ENCODE data around the gene EFTUD2.

Gene EFTUD2

DNA sequence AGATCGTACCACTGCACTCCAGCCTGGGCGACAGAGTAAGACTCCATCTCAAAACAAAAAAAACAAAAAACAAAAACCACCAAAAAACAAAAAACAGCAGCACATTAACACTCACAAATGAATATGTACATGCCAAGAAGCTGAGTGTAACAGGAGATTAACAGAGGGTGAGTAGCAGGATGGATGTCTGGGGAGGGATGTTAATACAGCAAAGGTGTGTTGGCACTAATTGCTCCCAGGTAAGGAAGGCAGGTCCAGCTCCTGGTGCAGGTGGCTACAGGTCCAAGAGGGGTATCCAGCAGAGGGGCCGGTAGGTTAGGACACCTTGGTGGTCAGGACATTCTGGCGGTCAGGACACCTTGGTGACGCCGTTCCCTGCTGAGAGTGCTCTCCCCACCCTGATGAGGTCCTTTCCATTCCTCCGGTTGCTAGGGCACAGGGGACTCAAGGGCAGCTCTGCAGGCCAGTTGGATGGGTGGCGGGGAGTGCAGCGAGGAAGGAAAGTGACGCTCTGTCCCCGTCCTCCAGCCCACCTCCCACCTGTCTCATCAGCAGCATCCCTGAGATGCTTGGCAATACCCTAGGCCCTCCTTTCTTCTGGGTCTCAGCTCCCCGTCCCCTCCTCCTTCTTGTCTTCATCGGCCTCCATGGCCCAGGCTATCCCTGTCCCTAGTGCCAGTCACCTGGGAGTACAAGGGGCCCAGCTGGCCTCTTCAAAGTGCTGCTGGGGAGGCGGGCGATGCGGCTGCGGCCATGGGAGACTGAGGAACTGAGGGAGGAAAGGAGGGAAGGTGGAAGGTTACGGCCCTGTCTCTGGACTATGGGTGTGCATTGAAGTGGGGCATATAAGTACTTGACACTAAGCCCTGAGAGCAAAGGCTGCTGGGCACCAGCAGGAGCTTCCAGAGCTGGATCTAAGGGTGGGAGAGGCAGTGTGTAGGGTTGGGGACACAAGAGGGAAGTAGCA is 26.8 kb upstream of the EFTUD2 start:
- no peak for DNase-seq

DNA sequence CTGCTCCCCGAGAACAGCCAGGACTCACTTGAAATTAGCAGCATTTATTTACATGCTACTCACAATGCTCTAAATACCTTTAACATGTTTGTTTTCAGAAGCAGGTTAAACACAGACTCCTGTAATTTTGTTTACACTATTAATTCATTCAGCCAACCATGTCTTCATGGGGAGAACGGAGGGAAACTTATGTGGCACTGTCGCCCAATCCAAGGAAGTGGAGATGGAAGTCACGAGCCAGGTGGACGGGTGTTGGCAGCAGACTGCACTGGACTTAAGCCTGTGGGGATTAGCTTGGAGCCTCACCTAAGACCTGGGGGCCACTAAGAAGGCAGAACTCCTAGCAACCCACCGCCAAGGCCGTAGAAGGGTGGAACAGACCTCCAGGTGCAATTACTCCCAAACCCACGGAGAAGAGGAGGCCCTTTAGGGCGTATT is 24.9 kb upstream of the EFTUD2 start:
- DNase-seq, result peak; percentile 67

DNA sequence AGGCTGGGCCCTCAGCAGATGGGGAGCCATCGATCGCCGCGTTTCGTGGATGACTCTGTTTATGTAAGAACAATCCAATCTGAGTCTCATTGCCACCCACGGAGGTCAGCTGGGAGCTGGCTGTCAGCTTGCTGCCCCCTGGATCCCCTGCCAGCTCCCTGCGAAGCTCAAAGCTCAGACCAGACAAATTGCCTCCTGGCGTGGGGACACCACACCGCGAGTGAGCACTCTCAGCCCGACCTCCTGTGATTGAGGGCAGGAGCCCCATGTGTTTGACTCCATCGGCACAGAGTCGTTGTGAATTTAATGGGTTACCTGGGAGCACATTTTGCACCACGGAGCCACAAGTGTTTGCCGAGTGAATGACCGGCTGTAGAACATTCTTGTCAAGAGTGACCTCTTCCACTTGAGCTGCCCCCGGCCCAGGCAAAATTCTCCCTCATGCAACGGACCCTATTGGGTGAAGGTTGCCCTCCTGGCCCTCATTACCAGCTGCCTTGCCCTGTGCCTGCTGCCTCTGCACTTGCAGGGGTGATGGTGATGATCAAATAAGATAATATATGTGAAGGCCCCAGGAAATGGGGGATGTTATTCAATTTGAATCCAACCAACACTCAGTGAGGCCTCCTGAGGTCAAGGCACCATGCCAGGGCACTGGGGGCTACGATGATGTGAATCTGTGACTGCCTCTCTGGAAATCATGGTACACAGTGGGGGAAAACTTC is 23.7 kb upstream of the EFTUD2 start:
- no peak for DNase-seq

DNA sequence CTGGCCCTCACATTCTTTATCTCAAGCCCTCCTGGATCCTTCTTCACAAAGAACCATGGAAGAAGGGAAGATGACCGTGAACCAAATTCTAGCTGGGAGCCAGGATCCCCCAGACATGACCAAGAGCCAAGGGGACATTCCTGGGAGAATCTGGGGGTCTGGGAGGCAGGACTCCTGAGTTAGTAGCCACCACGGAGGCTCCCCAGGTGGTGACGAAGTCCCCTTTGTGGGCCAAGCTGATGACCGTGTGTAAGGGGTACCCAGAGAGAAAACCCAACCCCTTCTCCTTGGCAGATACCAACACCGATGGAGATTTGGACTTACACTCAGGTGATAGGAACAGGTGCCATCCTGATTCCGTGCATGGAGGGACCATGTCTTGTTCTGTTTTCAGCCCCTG is 22.9 kb upstream of the EFTUD2 start:
- no peak for DNase-seq

DNA sequence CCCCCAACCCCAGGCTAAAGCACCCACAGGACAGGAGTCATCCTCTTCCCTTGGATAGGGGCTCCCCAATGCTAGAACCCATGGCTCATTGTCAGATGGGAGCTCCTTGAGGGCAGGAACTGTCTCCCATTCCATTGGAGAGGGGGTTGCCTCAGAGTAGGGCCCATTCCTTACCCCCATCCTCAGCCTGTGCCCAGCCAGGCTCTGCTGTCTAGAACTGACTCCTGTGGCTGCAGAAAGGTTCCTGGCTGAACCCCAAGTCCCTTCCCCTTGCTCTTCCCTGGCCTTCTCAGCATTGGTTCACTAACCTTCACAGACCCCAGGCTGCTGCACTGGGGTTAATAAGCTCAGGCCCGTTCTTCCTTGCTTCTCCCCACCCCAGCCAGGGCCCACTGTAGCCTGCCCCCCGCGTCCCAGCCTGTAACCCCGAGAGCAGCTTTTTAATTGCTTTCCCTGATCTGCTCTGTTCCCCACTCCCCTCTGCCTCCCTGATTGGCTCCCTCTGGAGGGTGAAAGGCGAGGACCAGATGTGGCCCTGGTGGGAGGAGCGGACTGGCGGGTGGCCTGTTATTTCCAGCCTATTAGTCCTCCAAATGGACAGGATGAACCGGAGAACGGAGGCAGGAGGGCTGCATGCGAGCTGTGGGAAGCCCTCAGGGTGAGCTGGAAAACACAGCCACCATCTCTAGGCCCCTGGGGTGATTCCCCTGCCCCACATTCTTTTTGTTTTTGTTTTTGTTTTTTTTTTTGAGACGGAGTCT is 22.1 kb upstream of the EFTUD2 start:
- DNase-seq, result no peak

DNA sequence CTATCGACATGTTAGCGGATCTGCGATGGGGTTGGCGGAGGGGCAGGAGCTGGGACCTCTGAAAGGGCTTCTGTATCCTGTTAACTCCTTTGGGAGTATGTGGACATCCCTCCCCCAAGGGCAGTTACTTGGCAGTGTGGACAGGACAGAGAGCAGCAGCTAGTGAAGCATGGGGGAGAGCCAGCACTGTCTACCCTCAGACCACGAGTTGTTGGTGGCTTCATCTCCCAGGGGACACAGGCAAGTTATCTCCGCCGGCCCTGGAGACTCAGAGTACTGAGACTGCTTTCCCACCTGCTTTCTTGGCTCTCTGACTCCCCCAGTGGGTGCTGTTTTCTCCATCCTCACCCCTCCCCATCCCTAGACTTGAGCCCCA is 21.3 kb upstream of the EFTUD2 start:
- no peak for DNase-seq

DNA sequence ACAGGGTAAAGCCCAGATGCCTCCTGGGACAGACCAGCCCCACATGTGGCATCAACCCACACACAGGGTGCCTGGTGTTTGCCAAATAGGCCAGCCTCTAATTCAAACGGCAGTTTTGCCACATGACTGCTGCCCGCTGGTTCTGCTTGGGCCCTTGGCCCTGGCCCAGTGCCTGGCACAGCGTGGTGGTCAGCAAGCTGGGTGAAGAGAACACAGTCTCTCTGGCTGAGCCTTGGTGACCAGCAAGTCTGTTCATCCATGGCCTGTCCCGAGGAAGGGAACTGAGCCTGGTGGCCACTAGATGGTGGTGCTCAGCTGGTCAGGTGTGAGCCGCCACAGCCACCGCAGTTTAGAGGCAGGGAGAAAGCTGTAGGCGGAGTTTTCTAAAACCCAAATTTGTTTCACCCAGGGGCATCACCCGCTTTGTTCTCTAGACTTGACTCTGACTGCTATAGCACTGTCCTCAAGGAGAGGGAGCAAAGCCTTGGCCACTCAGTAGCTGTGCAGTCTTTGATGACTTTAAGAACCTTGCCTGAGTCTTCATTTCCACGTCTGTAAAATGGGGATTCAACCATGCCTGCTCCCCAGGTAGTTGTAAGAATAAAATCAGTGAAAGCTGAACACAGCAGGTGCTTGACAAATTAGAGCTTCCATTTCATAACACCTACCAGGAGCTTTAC is 20.8 kb upstream of the EFTUD2 start:
- peak; percentile 28 for DNase-seq

DNA sequence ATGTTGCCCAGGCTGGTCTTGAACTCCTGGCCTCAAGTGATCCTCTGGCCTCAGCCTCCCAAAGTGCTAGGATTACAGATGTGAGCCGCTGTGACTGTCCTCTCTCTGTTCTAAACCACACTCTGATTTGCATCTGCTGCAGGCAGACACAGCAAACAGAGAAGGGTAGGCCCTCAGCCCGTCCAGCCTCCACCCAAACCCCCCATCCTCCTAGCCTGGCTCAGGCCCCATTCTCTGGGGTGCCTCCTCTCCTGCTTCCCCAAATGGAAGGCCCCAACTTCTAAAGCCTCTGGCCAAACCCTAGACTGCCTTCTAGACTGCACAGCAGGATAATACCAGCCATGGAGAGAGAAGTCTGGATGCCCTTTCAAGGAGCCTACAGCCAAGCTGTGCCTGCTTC is 20.2 kb upstream of the EFTUD2 start:
- DNase-seq, result no peak

DNA sequence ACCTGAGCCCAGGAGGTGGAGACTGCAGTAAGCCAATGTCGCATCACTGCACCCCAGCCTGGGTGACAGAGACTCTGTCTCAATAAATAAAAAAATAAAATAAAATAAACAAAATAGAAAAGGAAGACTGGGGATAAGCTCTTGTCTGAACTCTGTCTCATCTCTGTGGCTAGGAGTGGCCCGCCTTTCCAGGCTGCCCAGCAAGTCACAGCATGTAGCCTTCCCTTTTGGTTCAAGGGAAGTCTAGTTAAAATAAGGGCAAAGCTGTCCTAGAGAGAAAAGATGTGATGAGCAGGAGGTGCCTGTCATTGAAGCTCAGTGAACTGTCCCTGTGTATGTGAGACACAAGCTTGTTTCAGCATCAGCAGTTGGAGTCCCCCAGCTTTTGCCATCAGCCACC is 18.8 kb upstream of the EFTUD2 start:
- no peak for DNase-seq

DNA sequence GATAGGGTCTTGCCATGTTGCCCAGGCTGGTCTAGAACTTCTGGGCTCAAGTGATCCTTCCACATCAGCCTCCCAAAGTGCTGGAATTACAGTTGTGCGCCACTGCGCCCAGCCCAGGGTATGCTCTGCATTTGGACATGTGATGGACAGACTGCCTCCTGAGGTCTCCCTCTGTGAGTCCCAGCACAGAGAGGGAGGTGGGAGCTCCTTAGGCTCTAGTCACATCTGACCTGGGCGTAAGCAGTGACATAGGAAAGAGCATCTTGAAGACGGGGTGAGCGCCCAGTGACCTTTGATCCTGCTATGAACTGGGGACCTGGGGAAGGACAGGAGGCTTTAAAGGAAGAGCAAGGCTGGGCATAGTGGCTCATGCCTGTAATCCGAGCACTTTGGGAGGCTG is 18.2 kb upstream of the EFTUD2 start:
- DNase-seq, result no peak

DNA sequence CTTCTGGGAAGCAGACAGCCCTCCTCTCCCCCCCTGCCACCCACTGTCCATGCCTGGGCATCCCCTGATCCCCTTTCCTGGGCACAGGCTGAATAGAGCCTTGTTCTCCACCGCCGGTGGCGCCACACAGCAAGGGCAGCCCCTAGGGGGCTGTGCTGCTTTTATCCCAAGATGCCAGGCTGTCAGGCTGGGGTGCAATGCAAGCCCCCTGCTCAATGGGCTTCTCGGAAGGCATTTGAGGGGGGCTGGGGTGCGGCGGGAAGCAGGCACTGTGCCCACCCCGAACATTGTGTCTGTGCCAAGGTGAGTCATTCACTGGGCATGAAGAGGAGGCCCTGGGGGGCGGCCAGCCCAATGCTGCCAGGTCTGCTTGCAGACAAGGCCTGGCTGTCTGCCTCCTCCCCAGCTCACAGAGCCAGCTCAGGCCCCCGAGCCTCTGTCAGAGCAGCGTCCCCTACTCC is 17.6 kb upstream of the EFTUD2 start:
- DNase-seq, result peak; percentile 25

DNA sequence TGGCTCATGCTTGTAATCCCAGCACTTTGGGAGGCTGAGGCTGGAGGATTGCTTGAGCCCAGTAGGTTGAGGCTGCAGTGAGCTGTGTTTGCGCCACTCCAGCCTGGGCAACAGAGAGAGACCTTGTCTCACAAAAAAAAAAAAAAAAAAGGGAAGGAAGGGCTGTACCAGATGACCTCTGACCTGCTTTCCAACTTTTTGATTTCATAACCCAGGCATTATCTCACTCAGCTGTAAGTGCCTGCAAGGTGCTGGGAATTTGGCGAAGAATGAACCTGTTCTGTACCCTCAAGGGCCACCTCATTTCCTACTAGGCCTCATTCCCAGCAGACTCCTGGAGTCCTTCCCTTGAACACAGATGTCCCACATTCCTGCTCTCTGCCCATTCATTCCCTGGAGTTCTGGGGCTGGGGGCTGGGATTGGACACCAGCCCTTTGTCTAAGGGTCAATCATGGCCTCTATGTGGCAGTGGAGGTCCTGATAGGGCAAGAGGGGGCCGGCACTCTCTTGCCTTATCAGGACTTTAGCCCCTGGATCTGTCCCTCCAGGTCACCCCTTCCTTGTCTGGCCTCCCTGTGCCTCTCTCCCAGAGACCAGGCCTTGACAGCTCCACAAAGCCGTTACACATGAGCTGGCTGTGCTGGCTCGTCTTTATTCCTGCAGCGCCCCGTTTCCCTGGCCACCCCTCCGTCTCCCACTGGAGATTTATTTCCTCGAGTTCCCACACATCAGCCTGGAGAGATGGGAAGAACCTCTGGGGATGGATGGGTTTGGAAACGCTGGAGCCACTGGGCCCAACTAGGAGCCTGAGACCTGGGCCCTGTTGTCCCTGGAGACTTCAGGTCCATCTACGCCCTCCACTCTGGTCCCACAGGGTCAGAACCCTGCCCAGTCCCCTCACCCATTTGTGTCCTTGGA is 16.9 kb upstream of the EFTUD2 start:
- DNase-seq, result no peak

DNA sequence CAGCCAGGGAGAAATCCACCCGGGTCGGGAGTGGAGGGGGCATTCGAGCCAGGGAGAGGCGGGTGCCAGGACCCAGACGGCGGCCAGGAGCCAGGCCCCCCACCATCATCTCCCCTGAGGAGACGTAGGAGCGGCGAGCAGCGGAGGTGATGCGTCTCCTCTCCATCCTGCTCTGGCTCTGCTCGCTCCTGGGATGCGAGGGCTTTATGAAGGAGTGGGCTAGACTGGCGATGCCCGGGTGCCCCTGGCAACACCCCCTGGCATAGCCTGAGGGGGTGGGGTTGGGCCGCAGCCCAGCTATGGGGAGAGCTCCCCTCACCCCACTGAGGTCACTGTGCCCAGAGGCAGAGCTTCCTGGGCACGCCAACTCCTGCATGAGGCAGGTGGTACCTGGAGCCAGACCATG is 16.1 kb upstream of the EFTUD2 start, which contains the start of gene GFAP:
GFAP (minus strand) TSS at position 180 of the 406 bp plus-strand sequence; CDS start at position 166, 14 bp downstream.
- DNase-seq, result no peak

DNA sequence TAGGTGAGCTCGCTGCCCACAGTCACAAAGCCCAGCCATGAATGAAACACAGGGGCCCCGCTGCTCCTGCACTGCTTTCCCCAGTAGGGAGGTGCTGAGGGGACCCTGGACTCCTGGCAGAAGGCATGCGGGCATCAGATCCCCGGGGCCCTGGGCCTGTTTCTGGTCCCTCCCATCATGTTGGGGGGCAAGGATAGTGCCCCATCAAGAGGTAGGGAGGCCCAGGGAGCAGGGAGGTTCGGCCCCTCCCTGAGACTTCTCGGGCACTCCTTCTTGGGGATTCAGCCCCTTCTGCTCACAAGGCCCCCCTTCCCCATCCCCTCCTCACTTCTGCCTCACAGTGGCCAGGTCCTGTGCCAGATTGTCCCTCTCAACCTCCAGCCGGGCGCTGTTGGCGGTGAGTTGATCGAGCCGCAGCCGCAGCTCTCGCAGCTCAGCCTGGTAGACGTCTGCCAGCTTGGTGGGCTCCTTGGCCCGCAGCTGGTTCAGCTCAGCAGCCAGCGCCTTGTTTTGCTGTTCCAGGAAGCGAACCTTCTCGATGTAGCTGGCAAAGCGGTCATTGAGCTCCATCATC is 15.5 kb upstream of the EFTUD2 start:
- DNase-seq, result no peak

DNA sequence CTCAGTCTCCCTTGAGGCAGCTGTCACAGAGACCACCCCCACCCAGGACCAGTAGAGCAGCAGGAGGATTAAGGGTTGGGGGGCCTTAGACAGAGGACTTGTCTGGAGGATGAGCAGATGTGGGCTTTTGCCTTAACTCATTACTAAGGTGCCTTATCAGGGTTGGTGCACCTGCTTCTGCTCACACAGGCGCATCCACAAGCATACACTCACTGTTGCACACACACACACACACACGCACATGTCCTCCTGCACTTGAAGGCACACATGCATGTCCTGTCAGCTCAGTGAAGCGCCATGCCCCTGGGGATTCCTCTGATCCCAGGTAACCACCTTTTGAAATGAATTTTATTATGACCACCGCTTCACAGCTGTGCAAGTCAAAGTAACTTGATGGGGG is 14.9 kb upstream of the EFTUD2 start:
- peak; percentile 75 for DNase-seq

DNA sequence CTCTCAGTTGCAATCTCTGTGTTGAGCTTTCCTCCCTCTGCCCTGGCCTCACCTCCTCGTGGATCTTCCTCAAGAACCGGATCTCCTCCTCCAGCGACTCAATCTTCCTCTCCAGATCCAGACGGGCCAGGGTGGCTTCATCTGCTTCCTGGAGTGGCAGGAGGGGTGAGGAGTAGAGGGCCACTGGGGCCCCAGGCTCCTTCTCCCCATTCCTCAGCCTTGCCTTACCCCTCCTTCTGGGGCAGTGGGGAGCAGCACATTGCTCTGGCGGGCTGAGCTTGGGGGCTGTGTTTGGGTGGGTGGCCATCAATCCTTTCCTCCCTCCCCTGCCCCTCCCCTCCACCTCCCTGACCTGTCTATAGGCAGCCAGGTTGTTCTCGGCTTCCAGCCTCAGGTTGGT is 14.4 kb upstream of the EFTUD2 start:
- DNase-seq, result no peak

DNA sequence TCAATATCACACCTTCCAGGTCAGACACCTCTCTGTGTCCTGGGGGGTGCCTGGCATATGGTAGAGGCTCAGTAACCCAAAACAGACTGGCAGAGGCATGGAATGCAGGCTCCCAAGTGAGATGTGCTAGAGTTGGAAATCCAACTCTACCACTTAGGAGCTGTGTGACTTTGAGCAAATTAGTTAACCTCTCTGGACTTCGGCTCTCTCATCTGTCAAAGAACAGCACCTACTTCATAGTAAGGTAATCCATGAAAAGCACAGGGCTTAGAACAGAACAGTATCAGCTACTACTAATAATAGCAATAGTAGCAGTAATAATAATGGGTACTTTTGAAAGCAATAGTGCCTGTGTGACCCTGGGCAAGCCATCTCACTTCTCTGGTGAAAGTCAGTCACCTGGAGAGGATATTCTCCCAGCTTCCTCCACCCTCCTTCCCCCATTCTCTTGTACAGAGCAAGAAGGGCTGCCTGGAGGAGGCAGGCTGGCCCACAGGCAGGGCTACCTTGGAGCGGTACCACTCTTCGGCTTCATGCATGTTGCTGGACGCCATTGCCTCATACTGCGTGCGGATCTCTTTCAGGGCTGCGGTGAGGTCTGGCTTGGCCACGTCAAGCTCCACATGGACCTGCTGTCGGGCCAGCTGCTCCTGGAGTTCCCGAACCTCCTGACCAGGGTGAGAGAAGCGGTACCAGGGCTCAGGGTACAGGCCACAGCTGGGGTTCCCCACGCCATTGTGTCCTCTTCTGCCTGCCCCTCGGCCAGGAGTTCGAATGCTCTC is 13.7 kb upstream of the EFTUD2 start:
- DNase-seq, result no peak

DNA sequence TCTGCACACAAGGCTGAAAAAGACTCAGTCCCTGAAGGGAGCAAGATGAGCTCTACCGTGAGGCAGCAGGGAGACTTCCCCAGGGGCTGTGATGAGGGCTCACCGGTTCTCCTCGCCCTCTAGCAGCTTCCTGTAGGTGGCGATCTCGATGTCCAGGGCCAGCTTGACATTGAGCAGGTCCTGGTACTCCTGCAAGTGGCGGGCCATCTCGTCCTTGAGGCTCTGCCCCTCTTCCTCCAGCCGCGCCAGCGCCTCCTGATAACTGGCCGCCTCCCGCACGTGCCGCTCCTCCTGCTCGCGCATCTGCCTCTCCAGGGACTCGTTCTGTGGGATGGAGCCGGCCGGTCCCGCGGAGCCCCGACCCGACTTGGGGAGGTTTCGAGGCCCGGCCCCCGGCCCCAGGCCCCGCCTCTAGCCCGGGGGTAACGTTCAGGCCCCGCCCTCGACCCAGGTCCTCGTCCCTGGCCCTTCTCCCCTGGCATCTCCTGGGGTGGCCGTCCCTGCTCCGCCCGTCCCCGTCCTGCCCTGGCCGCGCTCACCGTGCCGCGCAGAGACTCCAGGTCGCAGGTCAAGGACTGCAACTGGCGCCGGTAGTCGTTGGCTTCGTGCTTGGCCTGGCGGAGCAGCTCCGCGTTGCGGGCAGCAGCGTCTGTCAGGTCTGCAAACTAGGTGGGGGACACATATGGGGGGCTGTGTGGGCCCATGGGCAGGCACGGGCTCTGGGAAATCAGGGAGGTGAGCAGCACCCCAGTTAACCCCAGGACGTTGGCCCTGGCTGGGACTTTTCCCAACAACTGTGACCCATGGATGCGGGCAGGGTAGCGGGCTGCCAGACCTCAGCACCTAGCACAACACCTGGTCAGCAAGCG is 12.1 kb upstream of the EFTUD2 start:
- peak; percentile 26 for DNase-seq

Measured in DMS79 treated with DMSO at 0.1 percent for 48 hours (cell line).